GM18505 (cell line): ENCODE measurements around the gene PCBP4.
"Not testable (repeated sequence)": the region's sequence is repeated elsewhere in the genome, so short reads cannot be mapped to it uniquely, and the experiment has no call there.

ENCODE experiments used
- ATAC-seq: cut with Tn5 transposase; IDR thresholded peaks from one replicate; pipeline ENCODE4 v1.9.1; 2021; ENCODE audit not compliant: unreplicated experiment
- POLR2A ChIP-seq: IDR thresholded peaks from 4 replicates; pipeline ENCODE4 v1.6.1; 2011; ENCODE audit warnings: borderline replicate concordance; ENCODE audit not compliant: insufficient read depth, insufficient read length; ENCODE audit errors: extremely low read depth

Gene PCBP4

GRCh38 chr3:51999846-52000245 lies 32.6 kb upstream of the PCBP4 start:
- TF ChIP-seq POLR2A, result no peak
- no peak for ATAC-seq

- TF ChIP-seq POLR2A, result no peak
- ATAC-seq, result no peak
Measured at GRCh38 chr3:51998774-51999173, 31.5 kb upstream of the PCBP4 start.

- TF ChIP-seq POLR2A, result no peak
- no peak for ATAC-seq
Measured at GRCh38 chr3:51997935-51998596, 30.8 kb upstream of the PCBP4 start.

DNA sequence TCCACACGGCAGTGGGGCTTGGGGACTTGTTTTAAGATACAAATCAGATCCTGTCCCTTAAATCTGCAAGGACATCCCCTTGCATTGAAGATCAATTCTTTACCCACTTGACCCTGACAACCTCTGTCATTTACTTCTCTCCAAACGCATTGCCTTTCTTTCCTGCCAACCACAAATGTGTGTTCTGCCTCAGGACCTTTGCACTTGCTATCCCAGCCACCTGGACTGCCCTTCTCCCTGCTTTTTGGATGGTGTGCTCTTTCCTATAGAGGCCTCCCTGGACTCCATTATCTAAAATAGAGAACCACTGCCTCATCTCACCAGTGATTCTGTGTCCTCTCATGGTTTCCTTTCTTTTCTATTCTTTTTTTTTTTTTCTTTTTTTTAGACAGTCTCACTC lies 29.9 kb upstream of the PCBP4 start:
- no peak for TF ChIP-seq POLR2A
- no peak for ATAC-seq

- TF ChIP-seq POLR2A, result peak; percentile 98
- peak; percentile 87 for ATAC-seq
Measured at GRCh38 chr3:51995346-51996163, 28.3 kb upstream of the PCBP4 start, which contains the start of gene RPL29. RPL29 (minus strand) TSS chr3:51995895; CDS start chr3:51995461, 434 bp downstream.

DNA sequence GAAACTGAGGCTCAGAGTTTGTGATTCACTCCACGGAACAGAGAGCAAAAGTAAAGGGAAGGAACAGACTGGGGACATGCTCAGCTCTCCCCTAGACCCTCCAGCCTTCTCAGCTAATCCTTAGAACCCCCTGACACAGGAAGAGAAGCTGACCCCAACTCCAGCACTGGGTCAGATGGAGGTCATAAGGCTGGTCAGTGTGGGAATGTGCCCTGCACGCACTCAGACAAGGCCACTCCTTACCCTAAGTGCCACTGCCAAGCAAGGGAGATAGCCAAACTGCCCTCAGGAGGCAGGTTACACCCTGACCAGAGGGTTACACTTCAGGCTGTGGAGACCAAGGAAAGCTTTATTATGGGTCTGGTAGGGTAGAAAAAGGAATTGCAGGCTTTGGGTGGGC lies 27.3 kb upstream of the PCBP4 start:
- ATAC-seq, result no peak
- no peak for TF ChIP-seq POLR2A

DNA sequence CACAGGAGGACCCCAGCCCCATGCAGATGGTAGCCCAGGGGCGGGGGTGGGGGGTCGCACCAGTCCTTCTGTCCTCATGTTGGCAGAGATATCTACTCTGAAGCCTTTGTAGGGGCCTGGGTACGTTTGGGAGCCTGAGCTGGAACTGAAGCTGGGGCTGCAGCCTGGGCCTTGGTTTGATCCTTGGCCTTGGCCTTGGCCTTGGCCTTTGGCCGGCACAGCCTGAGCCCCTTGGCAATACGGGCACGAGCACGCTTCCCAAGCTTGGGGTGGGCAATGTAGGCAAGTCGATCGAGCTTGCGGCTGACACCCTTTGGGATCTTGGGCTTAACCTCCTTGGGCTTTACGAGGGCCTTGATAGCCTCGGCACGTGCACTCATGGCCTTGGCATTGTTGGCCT lies 26.4 kb upstream of the PCBP4 start:
- not testable (repeated sequence) for ATAC-seq

DNA sequence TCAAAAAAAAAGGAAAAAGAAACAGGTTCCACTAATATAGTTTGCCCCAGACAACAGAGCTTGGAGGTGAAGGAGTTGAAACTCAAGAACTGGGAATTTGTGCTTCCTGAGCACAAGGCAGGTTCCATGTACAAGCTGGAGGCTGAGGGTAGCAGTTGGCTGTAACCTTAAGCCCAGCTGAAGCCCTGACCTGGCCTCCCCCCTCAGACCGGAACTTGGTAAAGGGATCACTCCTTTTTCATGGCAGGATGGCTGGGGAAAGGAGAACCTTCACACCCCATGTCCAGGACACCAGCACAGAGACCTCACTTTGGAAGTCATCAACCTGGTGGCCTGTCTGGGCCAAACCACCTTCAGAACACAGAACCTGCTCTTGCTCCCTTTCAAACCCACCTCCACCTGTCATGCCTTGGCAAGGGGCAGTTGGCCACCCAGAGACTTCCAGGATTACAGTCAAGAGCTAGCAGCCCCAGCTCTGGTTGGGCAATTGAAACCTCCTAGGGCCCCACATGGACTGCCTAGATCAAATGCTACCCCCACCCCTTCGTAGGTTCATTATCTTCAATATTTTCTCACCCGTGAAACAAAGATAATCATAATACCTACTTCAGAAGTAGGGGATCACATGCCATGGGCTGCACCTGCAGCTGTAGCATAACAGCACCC lies 24.9 kb upstream of the PCBP4 start:
- peak; percentile 12 for TF ChIP-seq POLR2A
- no peak for ATAC-seq

- not testable (repeated sequence) for ATAC-seq
Measured at GRCh38 chr3:51990501-51990971, 23.3 kb upstream of the PCBP4 start.

GRCh38 chr3:51988286-51989146 lies 21.3 kb upstream of the PCBP4 start:
- no peak for ATAC-seq
- no peak for TF ChIP-seq POLR2A

GRCh38 chr3:51987568-51987967 lies 20.3 kb upstream of the PCBP4 start:
- no peak for TF ChIP-seq POLR2A
- no peak for ATAC-seq

- no peak for ATAC-seq
- TF ChIP-seq POLR2A, result no peak
Measured at GRCh38 chr3:51986010-51986947, 19.0 kb upstream of the PCBP4 start.
